Smooth muscle cell (in vitro differentiated cells): ENCODE results near the gene FAM90A26. TPM values are rescaled to one million over a fixed set of nuclear protein-coding genes. Genes with fewer than 3 reads are reported as not detected.
"Not testable (repeated sequence)": the region's sequence is repeated elsewhere in the genome, so short reads cannot be mapped to it uniquely, and the experiment has no call there.

Experiments
- DNase-seq: peaks from one replicate; lab custom pipeline; 2025; ENCODE audit not compliant: unreplicated experiment; lab: John Stamatoyannopoulos, UW
- H2AFZ ChIP-seq: fragments of 200-600 bp; sonication (generic); 2 replicates; pipeline ENCODE4 v1.6.0; 2016; ENCODE audit warnings: antibody characterized with exemption, low read depth, mild to moderate bottlenecking
- H3F3A ChIP-seq: fragments of 200-600 bp; sonication (generic); 2 replicates; pipeline ENCODE4 v1.6.0; 2017; ENCODE audit warnings: antibody characterized with exemption, low read depth
- H3K27ac ChIP-seq: fragments of 200-600 bp; sonication (generic); 2 replicates; pipeline ENCODE4 v1.5.1; 2016; ENCODE audit warnings: low read depth, mild to moderate bottlenecking
- H3K27me3 ChIP-seq: fragments of 200-600 bp; sonication (generic); 2 replicates; pipeline ENCODE4 v1.6.1; 2016; ENCODE audit warnings: low read depth, mild to moderate bottlenecking
- H3K36me3 ChIP-seq: fragments of 200-600 bp; sonication (generic); 2 replicates; pipeline ENCODE4 v1.5.1; 2016; ENCODE audit warnings: low read depth
- H3K4me1 ChIP-seq: fragments of 200-600 bp; sonication (generic); 2 replicates; pipeline ENCODE4 v1.5.1; 2016; ENCODE audit warnings: low read depth
- H3K4me2 ChIP-seq: fragments of 200-600 bp; sonication (generic); 2 replicates; pipeline ENCODE4 v1.6.0; 2016; ENCODE audit warnings: mild to moderate bottlenecking
- H3K4me3 ChIP-seq: fragments of 200-600 bp; sonication (generic); 2 replicates; pipeline ENCODE4 v1.5.1; 2016; ENCODE audit warnings: mild to moderate bottlenecking
- H3K79me2 ChIP-seq: fragments of 200-600 bp; sonication (generic); 2 replicates; pipeline ENCODE4 v1.6.0; 2016; ENCODE audit warnings: low read depth, mild to moderate bottlenecking
- H3K9ac ChIP-seq: fragments of 200-600 bp; sonication (generic); 2 replicates; pipeline ENCODE4 v1.6.0; 2016; ENCODE audit warnings: low read depth
- H3K9me3 ChIP-seq: fragments of 200-600 bp; sonication (generic); replicated peaks from 2 replicates; pipeline ENCODE4 v1.5.1; 2016; ENCODE audit warnings: low read depth
- H4K20me1 ChIP-seq: fragments of 200-600 bp; sonication (generic); 2 replicates; pipeline ENCODE4 v1.6.0; 2016; ENCODE audit warnings: low read depth
- WGBS: methylation state at CpG from one replicate; pipeline ENCODE4 v1.1.7; 2016; ENCODE audit warnings: low lambda C conversion rate; 5-methylcytosine and 5-hydroxymethylcytosine counted together
- polyA plus RNA-seq: library from polyadenylated mRNA; unstranded; fragments of >200 nt; fragmentation: Nextera tagmentation; extraction: Ambion mirVana; gene quantifications from 2 replicates; pipeline ENCODE4 v1.2.1, GENCODE V29; 2016
- total RNA-seq: library from RNA; depleted of rRNA; stranded (reverse); fragments of >200 nt; gene quantifications from 2 replicates; pipeline ENCODE4 v1.2.3, GENCODE V29; 2014

Gene FAM90A26
- total and polyA plus RNA-seq, 2 experiments from 2014 or later: not detected

DNA sequence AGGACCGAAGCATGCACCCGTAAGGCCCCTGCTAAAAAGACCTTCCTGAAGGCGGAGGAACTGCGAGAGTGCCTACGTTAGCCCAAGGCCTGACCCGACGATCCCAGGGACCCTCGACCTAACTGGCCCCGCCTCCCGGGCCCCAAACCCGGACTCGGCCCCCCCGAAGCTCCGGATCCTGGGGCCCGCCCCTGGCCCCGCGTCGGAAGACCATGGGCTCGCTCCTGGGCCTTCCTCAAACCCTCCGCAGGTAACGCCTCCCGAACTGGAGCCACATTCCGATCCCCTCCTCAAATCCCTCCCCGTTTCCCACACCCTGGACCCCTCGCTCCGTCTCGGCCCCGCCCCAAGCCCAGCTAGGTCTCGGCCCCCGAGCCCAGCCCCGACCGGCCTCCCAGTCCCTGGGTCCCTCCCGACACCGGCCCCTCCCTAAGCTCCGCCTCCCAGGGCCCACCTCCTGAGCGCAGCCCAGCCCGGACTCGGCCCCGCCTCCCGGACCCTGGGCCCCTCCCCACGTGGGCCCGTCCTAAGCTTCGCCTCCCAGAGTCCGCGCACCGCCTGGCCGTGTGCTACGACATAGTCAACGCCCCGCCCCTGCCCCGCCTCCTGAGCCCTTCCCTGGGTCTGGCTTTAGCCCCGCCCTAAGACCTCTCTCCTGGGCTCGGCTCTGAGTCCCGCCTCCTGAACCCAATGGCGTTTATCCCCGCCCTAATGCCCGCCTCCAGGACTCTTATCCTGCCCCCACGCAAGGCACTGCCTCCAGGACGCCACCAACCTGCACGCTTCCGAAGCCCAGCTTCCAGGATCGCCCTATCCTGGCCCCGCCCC lies 17.8 kb upstream of the FAM90A26 start:
- peak overlapping the region; percentile 87 for H3K27ac ChIP-seq
- H2AFZ ChIP-seq: peak overlapping the region; percentile 69
- not testable (repeated sequence) for H3K36me3 ChIP-seq, H3K4me1 ChIP-seq, H3K27me3 ChIP-seq, H3K9me3 ChIP-seq, H3F3A ChIP-seq, H3K79me2 ChIP-seq, H4K20me1 ChIP-seq
- peak overlapping the region; percentile 79 for H3K4me2 ChIP-seq
- peak; percentile 44 for DNase-seq
- H3K9ac ChIP-seq: peak overlapping the region; percentile 22
- 34% methylated on average over 18 of the region's 63 CpGs for WGBS
- H3K4me3 ChIP-seq: peak overlapping the region; percentile 58

DNA sequence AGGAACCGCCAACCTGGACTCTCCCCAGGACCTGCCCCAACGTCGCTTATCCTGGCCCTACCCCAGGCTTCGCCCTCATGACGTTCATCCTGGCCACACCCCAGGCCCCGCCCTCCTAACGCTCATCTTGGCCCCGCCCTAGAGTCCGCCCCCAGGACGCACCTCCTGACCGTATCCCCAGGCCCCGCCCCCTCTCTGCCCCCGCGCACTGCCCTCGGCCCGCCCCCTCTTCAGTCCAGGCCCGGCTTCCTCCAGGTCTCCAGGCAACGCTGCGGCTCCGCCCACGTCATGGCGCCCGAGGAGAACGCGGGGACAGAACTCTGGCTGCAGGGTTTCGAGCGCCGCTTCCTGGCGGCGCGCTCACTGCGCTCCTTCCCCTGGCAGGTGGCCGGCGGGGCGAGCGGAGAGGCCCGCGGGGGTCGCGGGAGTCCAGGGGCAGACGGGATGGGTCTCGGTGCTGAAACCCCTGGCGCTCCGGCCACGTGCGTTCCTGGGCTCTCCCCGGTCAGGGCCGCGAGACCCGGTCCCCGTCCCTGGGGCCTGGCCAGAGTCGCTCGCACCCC lies 17.1 kb upstream of the FAM90A26 start:
- not testable (repeated sequence) for H3F3A ChIP-seq, H3K27me3 ChIP-seq, H3K79me2 ChIP-seq, H3K9me3 ChIP-seq, H4K20me1 ChIP-seq, H3K36me3 ChIP-seq, H3K4me1 ChIP-seq
- Histone ChIP-seq H3K27ac (peak overlapping the region; percentile 87), H2AFZ (peak overlapping the region; percentile 24), H3K9ac (peak overlapping the region; percentile 76), H3K4me3 (peak overlapping the region; percentile 61), H3K4me2 (peak overlapping the region; percentile 84)
- peak; percentile 70 for DNase-seq
- WGBS: 36% methylated on average over 49 of the region's 53 CpGs

DNA sequence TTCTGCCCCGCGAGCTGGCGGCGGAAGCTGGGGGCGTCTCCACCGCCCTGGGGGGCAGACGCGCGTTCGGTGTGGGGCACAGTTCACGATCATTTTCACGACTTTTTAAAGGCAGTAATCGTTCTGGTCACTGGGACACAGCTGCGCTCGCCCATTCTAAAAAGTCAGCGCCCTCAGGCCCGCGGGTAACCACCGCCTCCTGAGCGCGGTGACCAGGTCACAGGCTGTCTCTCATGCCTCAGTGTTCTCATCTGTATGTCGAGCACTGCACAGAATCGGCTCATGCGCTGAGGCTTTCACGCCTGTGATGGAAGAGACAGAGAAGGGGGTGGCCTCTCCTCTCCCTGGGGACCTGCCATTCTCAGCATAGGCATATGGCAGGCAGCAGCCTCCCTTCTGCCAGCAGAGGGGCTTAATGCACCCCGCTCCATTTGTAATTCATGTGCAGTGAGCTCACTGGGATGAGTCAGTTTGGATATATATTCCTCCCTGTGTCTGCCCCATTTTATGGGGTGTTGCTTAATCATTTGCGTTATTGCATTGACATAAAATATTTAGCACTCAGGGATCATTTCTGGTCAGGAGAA lies 16.5 kb upstream of the FAM90A26 start:
- 46% methylated on average over 26 of the region's 27 CpGs for WGBS
- H3K27me3 ChIP-seq, H3K9me3 ChIP-seq, H3K79me2 ChIP-seq, H3K36me3 ChIP-seq, DNase-seq, H3F3A ChIP-seq, H4K20me1 ChIP-seq, H3K4me1 ChIP-seq: not testable (repeated sequence)
- peak overlapping the region; percentile 61 for H3K4me3 ChIP-seq
- H3K9ac ChIP-seq: peak overlapping the region; percentile 76
- H3K4me2 ChIP-seq: peak overlapping the region; percentile 84
- H2AFZ ChIP-seq: peak overlapping the region; percentile 24
- H3K27ac ChIP-seq: peak overlapping the region; percentile 87

DNA sequence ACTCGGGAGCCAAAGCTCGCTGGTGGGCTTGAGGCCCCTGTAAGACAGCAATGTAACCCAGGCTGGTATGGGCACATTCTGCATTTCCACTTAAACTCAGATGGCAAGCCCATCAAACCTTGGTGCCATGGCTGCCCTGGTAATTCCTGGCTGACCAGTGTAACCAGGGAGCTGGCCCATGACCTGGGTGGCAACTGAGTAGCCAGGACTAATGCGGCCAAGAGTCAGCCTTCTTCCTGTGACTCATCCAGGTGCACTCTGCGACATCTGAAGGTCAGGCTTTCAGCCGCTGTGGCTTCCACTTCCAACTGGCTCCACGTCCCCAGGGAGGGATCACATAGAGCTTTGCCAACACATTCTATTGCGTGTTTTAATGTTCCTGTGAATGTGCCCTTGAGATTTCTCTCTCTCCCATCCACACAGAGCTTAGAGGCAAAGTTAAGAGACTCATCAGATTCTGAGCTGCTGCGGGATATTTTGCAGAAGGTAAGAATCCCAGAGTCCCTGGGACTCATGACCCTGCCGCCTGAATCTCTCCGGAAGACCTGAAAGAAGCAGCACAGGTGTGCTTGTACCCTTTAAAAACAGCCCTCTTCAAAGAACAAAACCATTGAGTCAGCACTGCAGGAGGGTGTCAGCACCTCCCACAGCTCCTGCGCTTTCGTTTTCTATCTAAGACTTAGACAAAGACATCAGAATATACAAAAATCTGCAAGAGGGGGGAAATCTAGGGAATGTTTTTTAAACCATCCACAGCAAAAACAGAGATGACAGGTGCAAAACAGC lies 14.9 kb upstream of the FAM90A26 start:
- not testable (repeated sequence) for DNase-seq, H3K9me3 ChIP-seq, H3F3A ChIP-seq

DNA sequence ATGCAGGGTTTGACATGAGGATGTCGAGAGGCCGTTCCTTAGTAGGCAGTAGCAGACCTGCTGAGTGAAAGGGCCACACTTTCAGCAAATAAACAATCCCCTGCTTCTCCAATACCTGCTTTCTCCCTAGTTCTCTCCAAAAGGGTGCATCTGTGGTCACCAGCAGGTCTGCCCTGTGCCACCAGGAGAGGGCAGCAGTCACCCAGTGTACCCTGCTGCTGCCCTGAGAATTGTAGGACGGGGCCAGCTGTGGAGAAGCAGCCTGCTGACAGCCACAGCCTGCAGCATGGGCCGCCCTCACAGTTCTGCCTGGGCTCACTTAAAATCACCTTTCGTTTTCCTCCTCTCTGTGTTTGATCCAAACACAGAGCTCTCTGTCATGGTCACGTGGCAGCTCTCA lies 11.8 kb upstream of the FAM90A26 start:
- WGBS: no CpG with 5 or more reads among the region's 6 CpGs
- H3K4me1 ChIP-seq, H3K79me2 ChIP-seq, H3K9ac ChIP-seq, H3K9me3 ChIP-seq, H3K4me2 ChIP-seq, H3K36me3 ChIP-seq, H2AFZ ChIP-seq, H3F3A ChIP-seq, H3K27me3 ChIP-seq, H3K27ac ChIP-seq, DNase-seq, H3K4me3 ChIP-seq, H4K20me1 ChIP-seq: not testable (repeated sequence)

More for the DNA sequence above, 14.9 kb upstream of the FAM90A26 start:
- H4K20me1 ChIP-seq, H3K4me3 ChIP-seq, H3K9ac ChIP-seq, H3K79me2 ChIP-seq, H3K27ac ChIP-seq, H3K4me2 ChIP-seq, H2AFZ ChIP-seq, H3K27me3 ChIP-seq, H3K36me3 ChIP-seq, H3K4me1 ChIP-seq: not testable (repeated sequence)
- 84% methylated on average over 12 of the region's 12 CpGs for WGBS

DNA sequence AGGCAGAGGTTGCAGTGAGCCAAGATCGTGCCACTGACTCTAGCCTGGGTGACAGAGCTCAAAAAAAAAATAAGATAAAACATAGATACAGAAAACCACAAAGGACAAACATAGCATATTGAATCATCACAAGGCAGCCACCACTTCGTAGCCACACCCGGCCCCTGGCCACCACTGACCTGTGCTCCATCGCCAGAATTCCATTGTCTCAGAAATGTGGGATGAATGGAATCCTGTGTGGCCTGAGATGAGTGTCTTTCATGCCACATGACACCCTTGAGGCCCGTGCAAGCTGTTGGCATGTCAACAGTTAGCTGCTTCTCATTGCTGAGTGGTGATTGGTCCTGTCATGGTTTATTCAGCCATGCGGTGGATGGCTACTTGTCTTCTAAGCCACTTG lies 10.2 kb upstream of the FAM90A26 start:
- H3K36me3 ChIP-seq, H4K20me1 ChIP-seq, H3K4me1 ChIP-seq, H3K9me3 ChIP-seq, H3F3A ChIP-seq, H3K4me3 ChIP-seq, H3K27ac ChIP-seq, DNase-seq, H2AFZ ChIP-seq, H3K27me3 ChIP-seq, H3K79me2 ChIP-seq, H3K9ac ChIP-seq, H3K4me2 ChIP-seq: not testable (repeated sequence)
- no CpG with 5 or more reads among the region's 6 CpGs for WGBS

DNA sequence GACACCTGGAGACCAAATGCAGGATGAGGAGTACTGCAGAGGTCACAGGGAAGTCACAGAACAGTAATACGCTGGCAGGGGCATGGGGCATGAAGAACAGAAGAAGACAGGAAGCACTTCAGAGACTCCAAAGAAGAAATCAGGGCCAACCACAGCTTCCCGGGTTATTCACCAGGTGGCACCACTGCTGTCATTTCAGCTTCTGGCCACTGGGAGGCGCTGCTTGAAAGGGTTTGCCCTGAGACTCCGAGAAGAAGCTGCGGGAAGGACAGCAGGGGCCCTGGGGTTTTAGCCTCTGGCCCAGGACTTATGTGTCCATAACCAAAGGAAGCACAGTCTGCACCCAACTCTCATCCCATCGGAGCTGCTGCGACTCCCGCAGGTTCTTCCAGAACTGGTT lies 4.2 kb upstream of the FAM90A26 start:
- H3K27me3 ChIP-seq, H3K79me2 ChIP-seq, H3K4me3 ChIP-seq, H3K4me1 ChIP-seq, H2AFZ ChIP-seq, H3K4me2 ChIP-seq, H3K27ac ChIP-seq, H3K9ac ChIP-seq, DNase-seq, H3K36me3 ChIP-seq, H3F3A ChIP-seq, H3K9me3 ChIP-seq, H4K20me1 ChIP-seq: not testable (repeated sequence)
- WGBS: no CpG with 5 or more reads among the region's 8 CpGs

DNA sequence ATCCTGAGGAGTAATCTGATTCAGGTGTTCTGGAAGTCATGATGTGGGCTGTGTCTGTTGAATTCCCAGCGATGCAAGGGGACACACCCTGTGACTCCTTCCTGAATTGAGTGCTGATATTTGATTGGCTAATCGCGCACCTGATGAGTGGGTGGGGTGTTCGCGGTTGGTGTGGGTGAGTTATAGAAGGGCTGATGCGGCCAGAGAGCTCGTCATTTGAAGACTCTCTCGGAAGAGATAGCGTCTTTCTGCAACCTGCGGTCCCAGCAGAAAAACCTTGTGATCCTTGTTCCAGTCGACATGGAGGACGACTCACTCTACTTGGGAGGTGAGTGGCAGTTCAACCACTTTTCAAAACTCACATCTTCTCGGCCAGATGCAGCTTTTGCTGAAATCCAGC lies 40.1 kb downstream of the FAM90A26 start, which contains the start of gene USP17L10:
Gene USP17L10, plus strand, starts transcription at position 301 of the 400 bp plus-strand sequence. Its CDS starts 0 bp downstream, at position 301.
- not testable (repeated sequence) for H3K27ac ChIP-seq, H2AFZ ChIP-seq, H3K27me3 ChIP-seq, H3K9ac ChIP-seq, H3F3A ChIP-seq, H3K9me3 ChIP-seq, H3K4me2 ChIP-seq, H4K20me1 ChIP-seq, DNase-seq, H3K4me1 ChIP-seq, H3K4me3 ChIP-seq, H3K79me2 ChIP-seq, H3K36me3 ChIP-seq
- WGBS: 72% methylated on average over 4 of the region's 13 CpGs
